SK-N-SH (cell line): ENCODE results near the gene C5orf24. TPM values are rescaled to one million over a fixed set of nuclear protein-coding genes. Genes with fewer than 3 reads are reported as not detected.

Source experiments
- CTCF ChIA-PET: fragments of 300-600, 350-600 bp; formaldehyde crosslinking; extraction: SDS; loops from one replicate; lab custom pipeline; 2021; lab: Yijun Ruan, JAX
- POLR2A ChIA-PET: fragments of 350-600 bp; sonication (Branson Sonifier 250); formaldehyde crosslinking; extraction: SDS; loops from one replicate; lab custom pipeline; 2020; ENCODE audit warnings: antibody characterized with exemption, inconsistent platforms; lab: Yijun Ruan, JAX
- DNase-seq: peaks from one replicate; pipeline ENCODE4 v3.0.0; 2012
- H2AFZ ChIP-seq: fragments of 200-600 bp; sonication (generic); 2 replicates; pipeline ENCODE4 v1.8.1; 2016; ENCODE audit warnings: antibody characterized with exemption, mild to moderate bottlenecking, low read depth
- H3F3A ChIP-seq: fragments of 200-600 bp; sonication (generic); replicated peaks from 2 replicates; pipeline ENCODE3; 2016; ENCODE audit warnings: antibody characterized with exemption, mild to moderate bottlenecking; ENCODE audit not compliant: insufficient read depth
- H3K27ac ChIP-seq, 2 experiments: fragments of 200-500 bp in 1 of 2; fragments of 200-600 bp in 1 of 2; sonication (Bioruptor generic) in 1 of 2; sonication (generic), shearing (Covaris generic) in 1 of 2; 2 replicates each; pipeline versions ENCODE4 v1.5.1 to v1.6.1; 2014 to 2016; ENCODE audit warnings: low read depth in 2 of 2, inconsistent platforms in 1 of 2, low read length in 1 of 2, mild to moderate bottlenecking in 1 of 2, mixed read lengths in 1 of 2
- H3K27me3 ChIP-seq: fragments of 200-600 bp; sonication (generic), shearing (Covaris generic); 2 replicates; pipeline ENCODE4 v1.6.1; 2016; ENCODE audit warnings: mixed run types; ENCODE audit not compliant: insufficient read depth
- H3K36me3 ChIP-seq, 2 experiments: fragments of 200-500 bp in 1 of 2; fragments of 200-600 bp in 1 of 2; sonication (Bioruptor generic) in 1 of 2; sonication (generic) in 1 of 2; replicated peaks in 1 of 2; 2 replicates each; pipeline versions ENCODE3 to v1.5.1; 2014 to 2016; ENCODE audit warnings: low read length in 1 of 2, mild to moderate bottlenecking in 1 of 2; ENCODE audit not compliant: insufficient read depth in 2 of 2, control insufficient read depth in 1 of 2
- H3K4me1 ChIP-seq, 2 experiments: fragments of 200-500 bp in 1 of 2; fragments of 200-600 bp in 1 of 2; sonication (Bioruptor generic) in 1 of 2; sonication (generic), shearing (Covaris generic) in 1 of 2; 2 replicates each; pipeline versions ENCODE4 v1.5.1 to v1.6.1; 2014 to 2016; ENCODE audit warnings: low read depth in 1 of 2, low read length in 1 of 2, mixed run types in 1 of 2; ENCODE audit not compliant: insufficient read depth in 2 of 2, control insufficient read depth in 1 of 2
- H3K4me2 ChIP-seq: fragments of 200-600 bp; sonication (generic), shearing (Covaris generic); 2 replicates; pipeline ENCODE4 v1.6.1; 2017; ENCODE audit warnings: mixed run types
- H3K4me3 ChIP-seq, 2 experiments: fragments of 200-500 bp in 1 of 2; fragments of 200-600 bp in 1 of 2; sonication (Bioruptor generic) in 1 of 2; sonication (generic), shearing (Covaris generic) in 1 of 2; 2 replicates each; pipeline versions ENCODE4 v1.5.1 to v1.8.1; 2014 to 2016; ENCODE audit warnings: low read depth in 2 of 2, inconsistent platforms in 1 of 2, low read length in 1 of 2, mild to moderate bottlenecking in 1 of 2, mixed read lengths in 1 of 2, moderate library complexity in 1 of 2
- H3K79me2 ChIP-seq: fragments of 200-600 bp; sonication (generic); 2 replicates; pipeline ENCODE4 v1.8.1; 2017; ENCODE audit warnings: mild to moderate bottlenecking; ENCODE audit not compliant: insufficient read depth
- H3K9ac ChIP-seq: fragments of 200-600 bp; sonication (generic); 2 replicates; pipeline ENCODE4 v1.6.1; 2017; ENCODE audit warnings: mixed run types
- H3K9me2 ChIP-seq: fragments of 200-600 bp; sonication (generic); 2 replicates; pipeline ENCODE4 v1.6.1; 2017; ENCODE audit warnings: mixed run types
- H3K9me3 ChIP-seq: fragments of 200-600 bp; sonication (generic); 2 replicates; pipeline ENCODE4 v1.6.1; 2017; ENCODE audit warnings: mixed run types, mild to moderate bottlenecking, moderate library complexity
- H4K20me1 ChIP-seq: fragments of 200-600 bp; sonication (generic); 2 replicates; pipeline ENCODE4 v1.6.1; 2017; ENCODE audit warnings: mild to moderate bottlenecking, mixed run types; ENCODE audit not compliant: insufficient read depth
- CHD2 ChIP-seq: fragments of 150-350 bp; IDR thresholded peaks from 2 replicates; pipeline ENCODE4 v1.6.1; 2018; ENCODE audit warnings: low read length; ENCODE audit not compliant: partially characterized antibody
- CTCF ChIP-seq: fragments of 200-600 bp; sonication (generic); IDR thresholded peaks from 2 replicates; pipeline ENCODE4 v1.6.1; 2017; ENCODE audit warnings: antibody characterized with exemption, mild to moderate bottlenecking, moderate library complexity
- ELF1 ChIP-seq: IDR thresholded peaks from 2 replicates; pipeline ENCODE4 v1.4.0; 2012
- EP300 ChIP-seq, 2 experiments: IDR thresholded peaks; 2 replicates each; pipeline versions ENCODE4 v1.4.0 to v1.6.1; 2012; ENCODE audit warnings: borderline replicate concordance in 1 of 2, low read depth in 1 of 2, low read length in 1 of 2
- EZH2phosphoT487 ChIP-seq: fragments of 200-600 bp; sonication (generic); IDR thresholded peaks from 2 replicates; pipeline ENCODE4 v1.6.1; 2017; ENCODE audit warnings: low read depth, mixed run types, mild to moderate bottlenecking, antibody characterized with exemption, moderate library complexity, borderline replicate concordance
- FOSL2 ChIP-seq: IDR thresholded peaks from 2 replicates; pipeline ENCODE4 v1.4.0; 2012; ENCODE audit warnings: low read depth, mild to moderate bottlenecking, moderate library complexity, borderline replicate concordance
- FOXJ3 ChIP-seq: sonication (generic); formaldehyde crosslinking; IDR thresholded peaks from 2 replicates; pipeline ENCODE4 v1.5.1; 2020; ENCODE audit warnings: mild to moderate bottlenecking, missing genetic modification reagents
- FOXM1 ChIP-seq: IDR thresholded peaks from 2 replicates; pipeline ENCODE4 v1.4.0; 2012; ENCODE audit warnings: low read depth, mild to moderate bottlenecking
- GABPA ChIP-seq: IDR thresholded peaks from 2 replicates; pipeline ENCODE4 v1.4.0; 2012; ENCODE audit warnings: low read depth, mild to moderate bottlenecking
- GATA2 ChIP-seq: sonication (generic); formaldehyde crosslinking; IDR thresholded peaks from 2 replicates; pipeline ENCODE4 v1.5.0; 2020; ENCODE audit warnings: mild to moderate bottlenecking, missing genetic modification reagents
- IRF3 ChIP-seq: fragments of 150-350 bp; IDR thresholded peaks from 2 replicates; pipeline ENCODE4 v1.6.1; 2016; ENCODE audit warnings: mild to moderate bottlenecking, low read depth, low read length
- MAX ChIP-seq: IDR thresholded peaks from 2 replicates; pipeline ENCODE4 v1.4.0; 2012; ENCODE audit warnings: low read depth
- MEF2A ChIP-seq: IDR thresholded peaks from 2 replicates; pipeline ENCODE4 v1.4.0; 2012; ENCODE audit warnings: low read depth, borderline replicate concordance
- MXI1 ChIP-seq: IDR thresholded peaks from 2 replicates; pipeline ENCODE4 v1.6.1; 2012; ENCODE audit warnings: mild to moderate bottlenecking, low read depth, low read length, improper control_type of control experiment
- NFIC ChIP-seq: IDR thresholded peaks from 2 replicates; pipeline ENCODE4 v1.4.0; 2012; ENCODE audit warnings: borderline replicate concordance
- NRF1 ChIP-seq: IDR thresholded peaks from 2 replicates; pipeline ENCODE4 v1.6.1; 2012; ENCODE audit warnings: low read depth, mild to moderate bottlenecking, low read length
- PBX3 ChIP-seq: IDR thresholded peaks from 2 replicates; pipeline ENCODE4; 2012
- RXRA ChIP-seq: IDR thresholded peaks from 2 replicates; pipeline ENCODE4 v1.4.0; 2012; ENCODE audit warnings: low read depth, mild to moderate bottlenecking, borderline replicate concordance
- SIN3A ChIP-seq: IDR thresholded peaks from 2 replicates; pipeline ENCODE4 v1.6.1; 2012; ENCODE audit warnings: low read depth, mild to moderate bottlenecking, low read length, moderate library complexity, borderline replicate concordance
- SMC3 ChIP-seq: IDR thresholded peaks from 2 replicates; pipeline ENCODE4 v1.6.1; 2012; ENCODE audit warnings: low read depth, low read length, improper control_type of control experiment
- USF1 ChIP-seq: IDR thresholded peaks from 2 replicates; pipeline ENCODE4 v1.4.0; 2012; ENCODE audit warnings: low read depth, borderline replicate concordance
- USF2 ChIP-seq: fragments of 150-350 bp; IDR thresholded peaks from 2 replicates; pipeline ENCODE4 v1.6.1; 2017; ENCODE audit warnings: antibody characterized with exemption, low read length, low read depth, borderline replicate concordance
- WGBS: methylation state at CpG from one replicate; pipeline ENCODE4 v1.1.6; 2017; ENCODE audit warnings: low lambda C conversion rate; 5-methylcytosine and 5-hydroxymethylcytosine counted together
- polyA plus RNA-seq, 3 experiments: library from polyadenylated mRNA; depleted of rRNA; stranded (reverse); fragments of >200 nt; gene quantifications; 2 replicates each; pipeline ENCODE4 v1.2.3, GENCODE V29; 2012

C5orf24 gene
- polyA plus RNA-seq, 1 of the 3 experiments (the other 2 are of a cell fraction): 21.8 TPM

GRCh38 chr5:134813407-134813806, 32.4 kb upstream of the C5orf24 start:
- H3K36me3 ChIP-seq: peaks cover 56 to 78% of the 10 kb centered on the region in 2 experiments
- no peaks in the 10 kb centered on the region for H3K9me3 ChIP-seq
- H3K79me2 ChIP-seq: no peaks in the 10 kb centered on the region
- no peaks in the 10 kb centered on the region for H3K9me2 ChIP-seq
- DNase-seq: no peak
- no peaks in the 10 kb centered on the region for H3K4me1 ChIP-seq
- ChIA-PET POLR2A (no interaction called here), CTCF (interaction anchor here (0.6 kb wide), 1 partner anchor 17 kb away, joined by 3 read pairs; no protein-coding TSS in a partner anchor)
- 98% methylated on average over 2 of the region's 2 CpGs for WGBS
- no peak overlapping the region for H3K27ac ChIP-seq
- no peak overlapping the region for H3K4me3 ChIP-seq
- H3K27me3 ChIP-seq: no peaks in the 10 kb centered on the region
- no peak overlapping the region for H2AFZ ChIP-seq
- H3F3A ChIP-seq: no peaks in the 10 kb centered on the region
- no peak overlapping the region for H3K4me2 ChIP-seq
- no peak for TF ChIP-seq USF1
- TF ChIP-seq FOXM1: no peak
- no peak for TF ChIP-seq EP300 (IDR thresholded peaks at IDR 0.05; ENCODE audit: borderline replicate concordance in 1 of 2, low read depth in 1 of 2, low read length in 1 of 2)
- TF ChIP-seq IRF3: no peak
- TF ChIP-seq NFIC: no peak
- TF ChIP-seq RXRA: no peak
- TF ChIP-seq MXI1: no peak
- TF ChIP-seq PBX3: no peak
- no peak for TF ChIP-seq FOXJ3
- TF ChIP-seq CTCF: no peak
- no peak for TF ChIP-seq CHD2
- no peaks in the 10 kb centered on the region for H4K20me1 ChIP-seq
- H3K9ac ChIP-seq: no peak overlapping the region

- no peak for DNase-seq
- no peak overlapping the region for H3K27ac ChIP-seq
- H3K36me3 ChIP-seq: peaks cover 54 to 78% of the 10 kb centered on the region in 2 experiments
- no peaks in the 10 kb centered on the region for H3K4me1 ChIP-seq
- ChIA-PET POLR2A (no interaction called here), CTCF (no interaction called here)
- H3K27me3 ChIP-seq: no peaks in the 10 kb centered on the region
- no peaks in the 10 kb centered on the region for H3K9me2 ChIP-seq
- H3K79me2 ChIP-seq: no peaks in the 10 kb centered on the region
- H3K9me3 ChIP-seq: no peaks in the 10 kb centered on the region
- no peak overlapping the region for H2AFZ ChIP-seq
- no peak overlapping the region for H3K4me2 ChIP-seq
- no peaks in the 10 kb centered on the region for H4K20me1 ChIP-seq
- H3K9ac ChIP-seq: no peak overlapping the region
- no peak overlapping the region for H3K4me3 ChIP-seq
- no peaks in the 10 kb centered on the region for H3F3A ChIP-seq
- TF ChIP-seq SIN3A: no peak
- TF ChIP-seq MEF2A: no peak
- no peak for TF ChIP-seq CHD2
- no peak for TF ChIP-seq GATA2 (CRISPR knock-in tag)
- TF ChIP-seq FOSL2: no peak
- no peak for TF ChIP-seq EZH2phosphoT487
- TF ChIP-seq NRF1: no peak
- TF ChIP-seq IRF3: no peak
- TF ChIP-seq SMC3: no peak
- no peak for TF ChIP-seq GABPA
- TF ChIP-seq MAX: no peak
- no peak for TF ChIP-seq ELF1
- no peak for TF ChIP-seq MXI1
- TF ChIP-seq USF2: no peak
- TF ChIP-seq EP300 (IDR thresholded peaks at IDR 0.05; ENCODE audit: borderline replicate concordance in 1 of 2, low read depth in 1 of 2, low read length in 1 of 2): no peak
These were observed 31.9 kb upstream of the C5orf24 start for GRCh38 chr5:134813827-134814226.
